ENCODE data around the gene TTC28. TPM values are rescaled to one million over a fixed set of nuclear protein-coding genes. Genes with fewer than 3 reads are reported as not detected.

The TTC28 gene
- total RNA-seq, 1 donor from 2014 or later: 79.5 TPM

DNA sequence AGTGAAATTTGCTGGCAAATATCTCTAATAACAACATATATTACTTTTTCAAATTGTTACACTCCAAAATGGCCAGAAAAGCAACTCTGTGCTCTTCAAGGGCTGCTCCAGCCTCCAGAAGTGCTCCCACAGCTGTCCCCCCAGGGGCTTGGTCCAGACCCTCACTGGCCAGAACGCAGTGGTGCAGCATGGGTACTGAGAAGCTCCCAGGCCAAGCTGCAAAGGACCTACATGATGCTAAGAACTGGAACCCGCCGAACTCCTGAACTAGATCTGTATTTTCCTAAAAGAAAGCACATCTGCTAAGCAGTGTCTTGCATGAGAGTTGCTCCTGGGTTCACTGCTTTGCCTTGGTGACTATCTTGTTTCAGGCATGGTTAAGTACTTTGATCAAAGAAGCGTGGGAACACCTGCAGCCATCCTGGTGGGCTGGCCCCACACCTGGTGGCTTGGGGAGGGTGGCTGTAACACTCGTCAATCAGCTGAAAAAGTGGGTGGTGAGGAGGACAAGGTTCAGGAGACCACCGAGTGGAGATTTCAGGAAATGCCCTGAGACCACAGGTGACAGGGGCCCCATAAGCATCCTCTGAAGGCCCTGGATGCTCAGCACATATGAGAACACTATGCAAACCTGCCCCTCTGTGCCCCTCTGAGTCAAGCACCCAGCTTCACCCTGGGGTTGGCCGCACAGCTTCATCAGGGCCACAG lies 687.9 kb downstream of the TTC28 start:
- no peak for DNase-seq (ENCODE audit: low spot score in 2 of 2)
- no peak for FAIRE-seq

DNA sequence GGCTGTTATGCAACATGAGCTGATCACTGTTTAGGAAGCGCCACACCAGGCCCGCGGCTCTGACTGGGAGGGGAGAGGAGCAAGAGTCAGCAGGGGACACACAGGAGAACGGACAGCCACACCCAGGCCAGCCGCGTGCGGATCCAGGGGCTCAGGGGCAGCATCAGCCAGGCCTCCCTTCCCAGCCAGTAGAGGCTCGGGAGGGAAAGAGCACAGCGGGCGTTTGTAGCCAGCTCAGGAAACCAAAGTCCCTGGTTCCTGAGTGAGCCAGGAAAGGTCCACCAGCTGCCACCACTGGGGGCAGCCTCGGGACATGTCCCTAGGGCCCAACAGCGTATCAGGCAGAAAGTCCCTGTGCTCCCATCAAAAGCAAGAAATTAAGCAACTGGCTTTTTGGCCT lies 688.8 kb downstream of the TTC28 start:
- DNase-seq (ENCODE audit: low spot score in 2 of 2) (peak in 1 of 2 donors; percentile 65), FAIRE-seq (no peak)

DNA sequence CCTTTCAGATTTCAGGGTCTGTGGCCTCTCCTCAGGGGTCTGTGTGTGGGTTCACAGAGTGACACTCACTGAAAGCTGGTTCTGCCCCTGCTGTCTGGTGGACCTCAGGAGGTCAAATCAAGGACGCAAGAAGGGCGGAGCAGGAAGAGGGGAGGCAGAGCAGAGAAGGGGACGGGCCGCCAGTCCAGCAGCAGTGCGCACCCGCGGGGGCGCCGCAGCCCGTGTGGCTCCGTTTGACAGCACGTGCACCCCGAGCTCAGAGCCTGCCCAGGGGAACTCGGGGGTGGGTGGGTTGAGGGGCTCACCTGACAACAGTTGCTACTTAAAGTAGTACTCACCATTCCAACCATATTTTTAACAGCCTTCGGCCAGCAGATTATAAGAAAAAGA lies 689.2 kb downstream of the TTC28 start:
- DNase-seq (ENCODE audit: low spot score in 2 of 2) (no peak), FAIRE-seq (no peak)

DNA sequence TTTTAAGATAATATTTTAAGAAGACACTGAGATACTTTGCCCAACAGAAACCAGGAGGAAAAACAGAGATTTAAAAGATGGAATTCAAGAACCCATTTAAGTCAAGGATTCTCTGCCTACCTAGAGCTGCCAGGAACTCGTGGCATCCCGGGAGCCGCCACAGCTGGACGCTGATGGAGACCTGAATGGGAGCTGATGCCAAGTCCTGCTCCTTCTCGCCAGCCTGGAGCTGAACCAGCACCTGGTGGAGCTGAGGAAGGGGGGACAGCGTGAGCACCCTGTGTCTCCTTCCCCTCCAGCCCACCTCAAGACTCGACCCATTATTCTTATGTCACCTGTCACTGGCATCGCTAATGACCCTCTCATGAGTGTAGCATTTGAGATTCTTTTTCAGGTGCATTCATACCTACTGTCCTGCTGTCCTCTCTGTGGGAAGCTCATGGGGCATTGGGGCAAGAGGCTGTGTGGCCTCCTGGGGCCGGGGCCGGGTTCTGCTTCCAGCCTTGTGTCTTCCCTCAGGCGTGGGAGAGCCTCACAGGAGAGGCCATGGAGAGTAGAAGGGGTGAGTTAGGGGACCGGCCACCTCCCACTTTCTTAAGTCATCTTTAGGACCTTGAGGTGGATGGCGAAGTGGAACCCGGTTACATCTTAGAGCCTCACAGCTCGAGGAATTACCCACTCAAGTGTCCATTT lies 689.7 kb downstream of the TTC28 start:
- FAIRE-seq (no peak), DNase-seq (ENCODE audit: low spot score in 2 of 2) (no peak)

DNA sequence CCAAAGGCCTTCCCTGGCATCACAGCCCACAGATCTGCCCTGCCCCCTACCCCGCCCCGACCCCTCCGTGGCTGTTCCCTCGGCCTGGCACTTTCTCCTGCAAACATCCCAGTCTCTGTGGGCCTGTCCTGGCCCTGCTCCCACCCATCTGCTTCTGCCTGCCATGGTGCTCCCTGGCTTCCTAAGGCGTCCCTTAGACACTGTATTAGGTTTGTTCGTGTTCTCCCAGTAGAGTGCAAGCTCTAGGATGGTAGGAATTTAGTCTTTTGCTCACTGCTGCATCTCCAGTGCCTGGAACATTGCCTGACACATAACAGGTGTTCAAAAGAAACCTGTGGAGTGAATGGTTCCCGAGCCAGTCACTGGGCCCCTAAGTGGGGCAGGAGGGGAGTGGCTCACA lies 690.9 kb downstream of the TTC28 start:
- DNase-seq (ENCODE audit: low spot score in 2 of 2) (no peak), FAIRE-seq (no peak)

DNA sequence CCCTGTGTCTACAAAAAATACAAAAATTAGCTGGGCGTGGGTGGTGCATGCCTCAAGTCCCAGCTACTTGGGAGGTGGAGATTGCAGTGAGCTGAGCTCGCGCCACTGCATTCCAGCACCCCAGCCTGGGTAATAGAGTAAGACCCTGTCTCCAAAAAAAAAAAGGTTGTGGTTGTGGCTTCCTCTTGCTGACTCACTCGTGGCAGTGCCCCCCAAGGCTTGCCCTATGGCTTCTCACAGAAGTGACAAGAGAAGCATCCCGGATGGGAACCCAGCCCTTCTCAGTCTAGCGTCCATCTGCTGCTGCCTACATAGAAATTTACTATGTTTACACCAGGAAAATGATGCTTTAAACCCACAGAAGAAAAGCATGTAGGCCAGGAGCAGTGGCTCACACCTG lies 692.1 kb downstream of the TTC28 start:
- DNase-seq (ENCODE audit: low spot score in 2 of 2) (no peak), FAIRE-seq (no peak)

DNA sequence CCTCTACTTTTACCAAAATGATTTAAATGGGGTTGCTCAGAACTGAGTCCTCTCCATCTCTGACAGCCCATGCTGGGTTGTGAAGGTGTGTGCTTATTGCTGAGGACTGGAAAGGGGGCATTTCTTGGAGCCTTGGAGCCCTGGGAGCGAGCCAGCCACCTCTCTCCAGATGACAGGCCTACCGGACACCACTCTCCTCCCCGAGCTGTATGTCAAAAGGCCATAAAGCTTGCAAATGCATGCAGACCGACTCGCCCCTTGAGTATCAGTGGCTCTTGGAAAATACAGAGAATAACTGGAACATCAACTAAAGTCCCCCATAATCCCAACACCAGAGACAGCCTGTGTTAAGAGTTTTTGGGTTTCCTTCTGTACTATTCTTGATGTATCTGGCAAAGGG lies 692.7 kb downstream of the TTC28 start:
- DNase-seq (ENCODE audit: low spot score in 2 of 2): no peak
- no peak for FAIRE-seq

DNA sequence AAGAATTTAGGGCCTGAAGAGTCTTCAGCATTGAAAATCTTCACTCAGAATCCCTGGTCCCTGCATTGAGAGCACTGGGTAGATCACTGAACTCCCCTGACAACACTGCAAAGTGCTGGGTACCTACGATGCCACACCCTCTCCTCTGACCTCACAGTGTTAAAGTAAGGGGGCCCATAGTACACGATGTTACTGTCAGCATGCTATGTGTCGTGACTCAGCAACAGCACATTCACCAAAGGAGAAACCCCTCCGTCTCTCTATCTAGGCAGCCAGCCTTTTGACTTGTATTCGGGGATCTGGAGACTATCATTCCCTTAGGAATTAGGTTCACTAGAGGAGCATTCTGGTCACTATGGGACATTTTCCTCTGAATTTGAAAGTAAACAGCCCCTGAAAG lies 693.2 kb downstream of the TTC28 start:
- FAIRE-seq: no peak
- DNase-seq (ENCODE audit: low spot score in 2 of 2): no peak

DNA sequence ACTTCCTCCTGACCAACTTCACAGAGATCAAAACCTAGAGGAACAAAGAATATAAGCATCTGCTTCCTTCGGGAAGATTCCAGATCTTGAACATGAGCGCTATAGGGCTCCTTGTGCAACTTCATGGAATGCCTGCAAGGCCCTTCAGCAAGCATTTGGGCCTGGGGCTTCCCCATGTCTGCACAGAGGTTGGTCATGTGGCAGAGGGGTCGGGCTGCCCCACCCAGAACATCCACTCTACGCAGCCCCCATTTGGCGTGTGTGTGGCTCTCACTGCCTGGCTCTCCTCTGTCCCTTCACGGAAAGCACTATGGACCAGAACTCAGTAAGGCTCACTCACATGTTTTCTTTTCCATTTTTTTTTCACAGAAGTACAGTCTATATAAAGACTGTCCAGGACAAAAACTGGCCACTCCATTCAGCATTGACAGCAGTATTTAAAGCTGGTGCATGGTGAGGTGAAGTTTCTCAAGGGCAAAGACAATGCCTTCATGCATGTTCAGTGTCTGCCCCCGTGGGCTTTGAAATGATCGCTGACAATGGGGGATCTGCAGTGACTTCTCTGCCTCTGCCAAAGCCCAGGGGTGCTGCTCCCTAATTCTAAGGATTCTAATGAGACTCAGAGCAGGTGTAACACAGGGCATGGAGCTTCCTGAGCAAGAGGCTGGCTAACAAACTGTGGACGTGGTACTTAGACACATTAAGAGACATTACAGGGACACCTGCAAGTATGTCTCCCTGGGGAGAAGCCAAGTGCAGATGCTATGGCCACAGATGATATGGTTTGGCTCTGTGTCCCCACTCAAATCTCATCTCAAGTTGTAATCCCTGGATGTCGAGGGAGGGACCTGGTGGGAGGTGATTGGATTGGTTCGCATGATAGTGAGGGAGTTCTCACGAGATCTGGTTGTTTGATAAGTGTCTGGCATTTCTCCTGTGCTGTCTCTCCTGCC lies 694.0 kb downstream of the TTC28 start:
- FAIRE-seq: no peak
- no peak for DNase-seq (ENCODE audit: low spot score in 2 of 2)

DNA sequence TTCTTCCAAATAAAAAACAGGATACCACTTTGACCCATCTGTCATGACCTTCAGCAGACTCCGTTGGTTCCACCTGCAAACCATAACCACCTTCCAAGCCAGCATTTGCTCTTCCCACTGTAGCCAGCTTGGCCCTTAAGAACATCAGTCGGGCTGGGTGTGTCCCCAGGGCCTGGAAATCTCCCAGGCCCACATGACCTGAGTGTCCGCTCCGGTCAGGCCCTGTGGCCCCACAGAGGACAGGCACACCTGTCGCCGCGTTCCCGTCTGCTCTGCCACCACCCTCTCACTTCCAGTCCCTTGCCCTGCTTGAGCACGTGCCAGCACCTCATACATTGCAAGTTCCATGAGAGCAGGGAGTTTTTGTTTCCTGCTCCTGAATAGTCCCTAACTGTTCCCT lies 694.9 kb downstream of the TTC28 start:
- no peak for DNase-seq (ENCODE audit: low spot score in 2 of 2)
- no peak for FAIRE-seq

DNA sequence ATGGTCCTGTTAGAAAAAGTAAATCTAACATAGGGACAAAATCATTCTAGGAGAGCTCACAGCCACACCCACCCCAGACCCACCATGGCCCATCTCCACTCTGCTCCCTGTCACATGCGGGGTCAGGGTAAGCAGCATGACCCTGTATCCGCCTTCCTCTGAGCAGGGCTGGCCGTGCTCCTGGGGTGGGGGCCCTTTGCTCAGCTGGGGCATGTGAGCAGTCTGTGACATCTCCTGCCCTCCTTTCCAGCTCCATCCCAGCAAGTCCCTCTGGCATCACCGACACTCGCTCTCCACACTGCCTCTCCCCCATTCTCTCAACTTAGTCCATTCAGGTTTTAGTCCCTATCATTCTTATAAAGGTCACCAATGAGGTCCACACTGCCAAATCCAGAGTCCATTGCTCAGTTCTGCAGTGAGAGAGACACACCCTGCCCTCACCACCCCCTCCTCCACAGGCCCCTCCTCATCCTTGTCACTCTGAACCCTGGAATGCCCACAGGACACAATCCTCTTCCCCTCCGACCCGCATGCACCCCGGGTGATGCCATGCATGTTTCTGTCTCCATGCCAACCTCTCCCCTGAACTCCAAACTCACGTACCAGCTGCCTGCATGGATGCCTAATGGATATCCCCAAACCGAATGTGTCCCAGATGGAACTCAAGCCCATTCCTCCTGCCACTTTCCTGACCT lies 695.5 kb downstream of the TTC28 start:
- DNase-seq (ENCODE audit: low spot score in 2 of 2) (no peak), FAIRE-seq (no peak)

DNA sequence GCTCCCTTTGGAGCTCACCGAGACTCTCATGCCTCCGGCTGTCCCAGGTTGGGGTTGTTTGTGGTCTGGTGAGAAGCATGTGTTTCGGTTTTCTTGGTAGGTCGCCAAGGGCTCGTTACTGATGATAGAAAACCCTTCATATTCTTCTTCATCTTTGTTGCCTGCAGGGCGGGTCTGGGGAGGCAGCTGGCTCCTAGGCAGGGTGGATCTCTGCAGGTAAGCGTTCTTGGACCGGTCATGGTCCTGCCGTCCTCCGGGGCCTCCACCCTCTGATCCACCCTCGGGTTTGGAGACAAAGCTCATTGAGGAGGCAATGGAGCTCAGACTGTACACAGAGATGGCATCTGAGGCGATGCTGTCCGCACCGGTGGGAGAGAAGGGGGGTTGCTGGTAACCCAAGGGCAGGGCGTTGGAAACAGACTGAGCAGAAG lies 696.3 kb downstream of the TTC28 start:
- DNase-seq (ENCODE audit: low spot score in 2 of 2) (no peak), FAIRE-seq (no peak)

DNA sequence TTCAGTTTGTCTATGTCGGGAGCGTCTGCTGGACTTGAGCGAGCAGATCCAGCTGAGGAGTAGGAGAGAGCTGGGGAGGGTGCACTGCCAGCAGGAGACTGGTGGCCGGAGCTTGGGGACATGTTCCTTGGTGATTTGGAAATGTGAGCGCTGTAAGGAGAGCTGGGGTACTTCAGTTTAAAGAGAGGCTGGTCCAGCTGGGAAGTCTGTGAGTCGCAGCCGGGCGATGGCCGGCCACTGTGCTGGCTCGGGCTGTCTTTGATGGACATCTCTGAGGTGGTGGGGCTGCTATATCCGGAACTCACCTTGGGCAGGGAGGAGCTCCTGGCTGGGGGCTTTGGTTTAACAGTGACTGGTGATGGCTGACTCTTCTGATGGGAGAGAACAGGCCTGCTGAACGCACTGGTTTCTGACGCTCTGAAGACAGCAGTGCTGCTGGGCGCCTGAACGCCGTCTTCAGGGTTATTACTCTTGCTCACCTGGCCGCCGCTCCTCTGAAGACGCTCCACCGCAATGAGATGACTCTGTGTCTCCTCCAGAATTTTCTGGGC lies 696.9 kb downstream of the TTC28 start:
- no peak for DNase-seq (ENCODE audit: low spot score in 2 of 2)
- no peak for FAIRE-seq

DNA sequence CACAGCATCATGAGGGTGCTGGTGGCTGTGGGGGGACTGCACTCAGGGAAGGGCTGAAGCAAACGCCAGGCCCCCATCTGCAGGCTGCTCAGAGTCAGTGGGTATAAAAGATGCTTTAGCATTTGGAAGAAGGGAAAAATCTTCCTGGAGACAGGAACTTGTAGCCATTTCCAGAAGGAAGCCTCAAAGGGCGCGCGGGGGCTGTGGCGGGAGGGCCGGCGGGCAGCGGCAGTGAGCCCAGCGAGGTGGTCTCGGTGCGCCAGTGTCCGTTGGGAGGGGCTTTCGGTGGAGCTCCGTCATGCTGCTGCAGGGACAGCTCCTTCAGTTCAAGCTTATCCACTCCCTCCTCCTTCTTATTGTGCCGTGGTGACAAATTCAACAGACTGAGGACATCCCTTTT lies 697.5 kb downstream of the TTC28 start:
- FAIRE-seq (no peak), DNase-seq (ENCODE audit: low spot score in 2 of 2) (no peak)

DNA sequence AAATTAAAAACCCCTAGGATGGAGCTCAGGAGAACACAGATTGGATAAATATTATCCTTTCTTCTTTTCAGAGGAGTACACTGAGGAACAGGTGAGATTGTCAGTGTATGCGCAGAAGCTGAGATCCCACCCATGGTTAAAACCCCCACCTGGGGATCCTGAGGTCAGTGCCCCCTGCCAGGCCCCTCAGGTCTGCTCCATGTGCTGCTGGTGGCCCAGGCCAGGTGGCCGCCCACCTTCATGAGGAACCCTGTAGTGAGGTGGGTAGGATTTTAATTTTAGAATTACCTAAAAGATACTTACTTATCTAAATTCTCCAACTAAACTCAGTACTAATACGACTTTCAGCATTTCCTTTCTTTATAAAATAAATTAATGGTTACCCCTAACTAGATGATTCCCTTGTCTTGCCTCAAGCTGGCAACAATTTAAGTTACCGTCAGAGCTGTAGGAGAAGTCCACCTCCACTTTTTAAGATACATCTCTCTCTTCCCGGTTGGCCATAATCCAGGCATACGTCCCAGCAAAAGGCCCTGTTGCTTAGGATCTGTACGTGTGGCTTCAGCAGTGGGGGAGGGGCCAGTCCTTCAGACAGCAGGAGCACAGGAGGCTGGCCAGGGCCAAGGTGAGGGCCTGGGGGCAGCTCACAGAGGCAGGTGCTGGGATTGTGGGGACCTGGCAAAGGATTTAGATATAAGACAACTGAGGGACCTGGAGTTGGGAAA lies 699.1 kb downstream of the TTC28 start:
- FAIRE-seq: no peak
- DNase-seq (ENCODE audit: low spot score in 2 of 2): no peak

DNA sequence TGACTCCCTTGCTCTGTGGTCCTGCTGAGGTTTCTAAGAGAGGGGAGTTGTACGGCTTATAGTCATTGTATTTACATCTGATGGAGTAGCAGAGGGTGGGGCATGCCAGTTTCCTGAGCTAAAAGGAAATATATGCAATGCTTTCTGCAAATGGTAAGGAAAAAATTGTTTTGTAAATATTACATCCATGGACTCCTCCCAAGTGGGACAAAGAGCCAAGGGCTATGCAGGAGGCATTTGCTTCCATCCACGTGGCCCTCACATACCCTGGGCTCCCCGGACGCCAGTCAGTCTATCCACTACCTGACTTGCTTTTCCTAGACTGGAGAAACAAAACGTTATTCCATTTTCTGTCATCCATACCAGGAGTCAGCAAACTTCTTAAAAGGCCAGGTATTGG lies 700.8 kb downstream of the TTC28 start:
- FAIRE-seq (no peak), DNase-seq (ENCODE audit: low spot score in 2 of 2) (no peak)

DNA sequence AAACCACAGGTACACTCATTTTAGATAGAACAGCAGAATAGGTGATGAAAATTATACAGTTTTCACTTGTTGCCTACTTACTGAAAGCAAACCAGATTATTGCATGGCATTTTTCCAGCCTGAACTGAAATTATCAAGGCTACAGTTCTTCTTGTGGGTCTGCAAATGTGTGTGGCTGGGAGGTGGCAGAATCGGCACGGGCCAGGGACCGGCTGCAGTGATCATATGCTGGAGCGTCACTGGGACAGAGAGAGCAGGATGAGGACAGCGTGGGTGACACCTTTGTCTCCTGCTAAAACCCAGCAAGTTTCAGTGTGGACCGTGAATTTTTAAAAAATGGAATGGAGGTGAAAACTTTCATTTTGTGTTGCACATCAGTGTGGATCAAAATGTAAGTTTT lies 701.3 kb downstream of the TTC28 start:
- FAIRE-seq (no peak), DNase-seq (ENCODE audit: low spot score in 2 of 2) (no peak)

DNA sequence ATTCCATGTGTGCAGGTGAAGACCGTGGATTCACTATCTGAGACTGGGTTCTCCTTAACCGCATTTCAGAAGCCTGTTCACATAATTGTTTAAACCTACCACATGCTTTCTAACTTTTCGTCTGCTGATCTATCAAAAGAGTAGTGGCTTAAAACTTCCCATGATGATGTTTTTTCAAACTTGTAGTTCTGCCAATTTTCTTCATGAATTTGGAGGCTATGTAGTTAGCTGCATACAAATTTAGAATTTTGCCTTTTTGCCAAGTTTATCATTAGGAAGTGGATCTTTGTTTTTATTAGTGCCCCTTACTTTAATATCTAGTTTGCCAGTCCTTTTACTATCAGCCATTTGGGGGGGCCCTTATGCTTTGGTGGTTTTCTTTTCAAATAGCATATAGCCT lies 703.1 kb downstream of the TTC28 start:
- FAIRE-seq (no peak), DNase-seq (ENCODE audit: low spot score in 2 of 2) (no peak)

DNA sequence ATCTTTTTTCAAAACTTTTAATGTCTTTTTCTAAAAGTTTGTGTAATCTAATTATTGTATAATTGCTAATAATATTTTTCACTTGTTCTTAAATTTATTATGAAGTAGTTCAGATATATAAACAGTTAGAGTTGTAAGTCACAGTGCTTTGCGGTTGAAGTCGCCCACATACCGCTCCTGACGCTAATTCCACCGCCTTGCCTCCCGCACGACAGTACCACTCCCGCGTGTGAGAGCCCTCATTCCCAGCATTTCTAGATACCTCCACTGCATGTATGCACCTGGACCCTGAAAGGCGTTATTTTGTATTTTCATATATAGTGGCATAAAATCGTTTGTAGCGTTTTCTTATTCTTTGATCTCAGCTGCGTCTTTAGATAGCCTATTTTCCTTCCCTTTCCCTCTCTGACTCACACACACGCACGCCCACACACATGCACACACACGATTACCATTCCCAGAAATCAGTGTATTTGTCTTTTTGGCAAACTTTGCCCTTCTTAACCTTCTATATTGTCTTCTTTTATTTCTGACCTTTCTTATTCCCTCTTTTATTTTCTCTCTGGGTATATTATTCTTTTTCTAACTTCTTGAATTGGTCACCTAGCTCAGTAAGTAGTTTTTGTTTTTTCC lies 704.1 kb downstream of the TTC28 start:
- FAIRE-seq (no peak), DNase-seq (ENCODE audit: low spot score in 2 of 2) (no peak)
